Ureter (tissue), 1 donor: ENCODE data around the gene ZNF865. TPM values are rescaled to one million over a fixed set of nuclear protein-coding genes. Genes with fewer than 3 reads are reported as not detected.
A peak's percentile ranks its signal among the peaks of the same experiment; 100 is the strongest.

Source experiments
- DNase-seq: peaks from one replicate; pipeline ENCODE4 v3.0.0-alpha.2; 2020; ENCODE audit warnings: low spot score
- total RNA-seq: library from RNA; stranded (reverse); gene quantifications from one replicate; pipeline ENCODE4 v1.2.4, GENCODE V29; 2023
- donor health status: DM: yes; HTN: yes; CAD: no.

The ZNF865 gene
- total RNA-seq, 1 donor from 2014 or later, result 13.6 TPM

DNA sequence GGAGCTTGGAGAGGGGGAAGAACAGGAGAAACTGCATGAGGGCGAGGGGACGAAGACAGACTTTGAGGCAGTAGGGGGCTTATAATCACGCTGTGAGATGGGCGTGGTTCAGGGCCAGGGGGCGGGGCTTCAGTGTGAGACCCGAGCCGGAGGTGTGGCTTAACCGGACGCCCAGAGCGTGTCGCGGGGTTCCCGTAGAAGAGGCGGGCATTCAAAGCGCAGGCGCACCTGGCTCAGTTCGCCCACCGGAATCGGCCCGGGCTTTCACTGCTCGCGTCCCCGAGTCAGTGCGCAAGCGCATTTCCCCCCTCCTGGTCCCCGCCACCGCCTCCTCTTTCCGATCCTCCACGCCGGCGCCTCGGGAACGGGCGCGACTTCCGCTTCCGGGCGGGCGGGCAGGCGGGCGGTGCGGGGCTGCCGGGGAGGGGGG is 225 bp upstream of the ZNF865 start:
- peak; percentile 98 for DNase-seq

DNA sequence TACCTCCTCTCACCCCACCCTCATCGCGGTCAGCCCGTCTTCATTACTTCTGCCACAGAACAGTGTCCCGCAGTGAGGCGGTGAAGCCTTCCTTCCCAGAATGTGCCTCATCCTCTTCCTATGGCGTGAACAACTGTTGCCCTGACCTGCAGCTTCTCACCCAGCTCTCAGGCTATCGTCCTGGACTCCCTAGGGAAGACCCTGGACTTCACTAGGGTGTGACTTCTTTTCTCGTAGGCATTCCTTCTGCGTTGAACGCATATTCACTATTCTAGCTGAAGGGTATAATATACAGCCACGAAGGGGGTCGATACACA is 982 bp downstream of the ZNF865 start:
- no peak for DNase-seq

DNA sequence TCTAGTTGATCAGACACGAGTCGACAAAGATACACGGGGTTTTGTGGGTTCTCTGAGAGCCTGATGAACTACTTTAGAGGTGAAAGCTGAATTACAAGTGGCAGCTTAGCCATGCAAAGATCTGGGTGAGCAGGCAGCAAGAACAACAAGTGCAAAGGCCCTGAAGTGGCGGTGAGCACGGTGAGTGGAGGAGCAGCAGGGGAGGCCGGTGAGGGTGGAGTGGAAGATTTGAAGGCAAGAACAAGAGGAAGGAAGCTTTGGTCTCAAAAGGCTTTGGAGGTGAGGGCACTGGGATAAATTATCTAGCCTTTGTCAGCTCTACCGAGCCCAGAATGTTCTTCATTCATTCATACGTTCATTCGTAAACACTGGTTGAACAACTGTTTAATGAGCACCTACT is 1.4 kb downstream of the ZNF865 start:
- DNase-seq, result no peak

DNA sequence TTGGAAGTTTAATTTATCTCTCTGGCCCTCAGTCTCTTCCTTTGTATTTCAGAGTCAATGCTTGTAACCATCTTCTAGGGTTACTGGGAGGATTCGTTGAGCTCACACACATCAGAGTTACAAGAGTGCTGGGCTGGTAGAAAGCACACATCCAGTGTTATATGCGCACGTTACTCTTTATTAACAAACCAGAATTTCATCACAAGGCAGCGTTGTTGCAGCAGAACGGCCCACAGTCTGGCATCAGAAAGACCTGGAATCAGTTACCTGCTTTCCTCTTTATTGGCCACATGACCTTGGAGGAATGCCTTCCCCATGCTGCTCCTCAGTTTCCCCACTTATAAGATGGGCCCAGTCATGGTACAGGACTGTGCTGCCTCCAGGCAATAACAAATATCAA is 3.9 kb downstream of the ZNF865 start:
- DNase-seq, result no peak

DNA sequence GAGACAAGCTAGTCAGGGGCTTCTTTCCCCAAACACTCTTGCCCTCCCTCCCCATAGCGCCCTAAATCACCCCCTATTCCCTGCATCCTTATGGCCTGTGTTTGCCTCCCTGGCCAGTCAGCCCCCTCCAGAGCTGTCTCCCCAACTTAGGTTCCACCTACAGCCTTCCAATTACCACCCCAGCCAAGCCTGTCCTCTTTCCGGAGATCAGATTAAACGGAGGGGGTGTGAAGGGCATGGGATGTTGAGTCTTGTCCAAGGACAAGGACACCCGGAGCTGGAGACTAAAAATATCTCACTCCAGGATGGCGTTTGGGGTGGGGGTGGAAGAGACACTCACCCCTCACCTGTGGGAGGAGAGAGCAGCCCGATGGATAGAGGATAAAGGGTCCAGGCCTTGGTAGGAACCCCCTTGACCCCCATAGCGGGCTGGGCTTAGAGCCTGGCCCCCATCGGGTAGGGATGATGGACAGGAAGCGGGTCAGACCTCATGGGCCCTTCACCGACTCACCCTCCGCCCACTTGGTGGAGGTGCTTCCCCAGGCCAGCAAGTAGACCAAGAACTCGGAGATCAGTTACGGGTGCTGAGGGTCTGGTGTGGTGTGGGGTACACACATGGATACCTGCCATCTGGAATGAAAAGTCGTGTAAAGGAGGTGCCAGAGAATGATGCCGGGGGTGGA is 6.0 kb downstream of the ZNF865 start:
- no peak for DNase-seq

DNA sequence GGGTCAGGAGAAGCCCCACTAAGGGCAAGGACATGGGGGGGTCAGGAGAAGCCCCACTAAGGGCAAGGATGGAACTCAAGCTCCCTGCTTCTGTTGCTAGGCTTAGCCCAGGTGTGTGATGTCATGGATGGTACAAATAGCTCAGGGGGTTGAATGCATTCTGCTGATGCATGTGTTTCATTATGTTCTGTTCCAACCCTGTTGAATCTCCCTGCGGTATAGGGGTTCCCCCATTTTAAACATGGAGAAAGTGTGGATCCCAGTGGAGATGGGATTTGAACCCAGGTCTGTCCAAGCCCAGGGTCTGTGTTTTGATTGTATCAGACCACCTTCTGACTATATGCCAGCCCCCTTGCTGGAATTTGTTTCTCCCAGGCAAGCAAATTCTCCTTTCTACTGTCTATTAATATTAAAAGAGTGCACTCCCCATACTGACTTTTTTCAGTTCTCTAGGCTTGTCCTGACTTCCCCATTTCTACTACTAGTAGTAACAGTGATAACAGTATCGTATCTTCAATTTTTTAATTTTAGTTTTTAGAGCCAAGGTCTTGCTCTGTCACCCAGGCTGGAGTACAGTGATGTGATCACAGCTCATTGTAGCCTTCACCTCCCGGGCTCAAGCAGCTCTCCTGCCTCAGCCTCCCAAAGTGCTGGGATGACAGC is 6.7 kb downstream of the ZNF865 start:
- DNase-seq, result no peak

DNA sequence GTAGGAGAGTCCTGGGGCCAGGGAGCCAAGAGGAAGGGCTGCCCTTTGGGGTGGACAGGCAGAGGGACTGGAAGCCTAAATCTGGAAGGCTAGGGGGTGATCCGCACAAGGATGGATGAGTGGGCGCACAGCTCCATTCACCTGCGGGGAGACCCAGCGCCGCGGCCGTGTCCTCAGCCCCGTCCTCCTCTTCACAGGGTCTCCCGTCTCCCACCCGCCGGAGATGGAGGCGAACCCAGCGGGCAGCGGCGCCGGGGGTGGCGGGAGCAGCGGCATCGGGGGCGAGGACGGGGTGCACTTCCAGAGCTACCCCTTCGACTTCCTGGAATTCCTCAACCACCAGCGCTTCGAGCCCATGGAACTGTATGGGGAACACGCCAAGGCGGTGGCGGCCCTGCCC is 7.9 kb downstream of the ZNF865 start:
- no peak for DNase-seq

DNA sequence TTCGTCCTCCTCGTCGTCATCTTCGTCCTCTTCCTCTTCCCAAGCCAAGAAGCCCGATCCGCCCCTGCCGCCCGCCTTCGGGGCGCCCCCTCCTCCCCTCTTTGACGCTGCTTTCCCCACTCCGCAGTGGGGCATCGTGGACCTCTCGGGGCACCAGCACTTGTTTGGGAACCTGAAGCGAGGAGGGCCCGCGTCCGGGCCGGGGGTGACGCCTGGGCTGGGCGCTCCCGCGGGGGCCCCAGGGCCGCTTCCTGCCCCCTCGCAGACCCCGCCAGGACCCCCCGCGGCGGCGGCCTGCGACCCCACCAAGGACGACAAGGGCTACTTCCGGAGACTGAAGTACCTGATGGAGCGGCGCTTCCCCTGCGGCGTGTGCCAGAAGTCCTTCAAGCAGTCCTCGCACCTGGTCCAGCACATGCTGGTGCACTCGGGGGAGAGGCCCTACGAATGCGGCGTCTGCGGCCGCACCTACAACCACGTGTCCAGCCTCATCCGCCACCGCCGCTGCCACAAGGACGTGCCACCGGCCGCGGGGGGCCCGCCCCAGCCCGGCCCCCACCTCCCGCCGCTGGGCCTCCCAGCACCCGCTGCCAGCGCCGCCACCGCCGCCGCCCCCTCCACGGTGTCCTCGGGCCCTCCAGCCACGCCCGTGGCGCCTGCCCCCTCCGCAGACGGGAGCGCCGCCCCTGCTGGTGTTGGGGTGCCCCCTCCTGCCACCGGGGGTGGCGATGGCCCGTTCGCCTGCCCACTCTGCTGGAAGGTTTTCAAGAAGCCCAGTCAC is 8.7 kb downstream of the ZNF865 start:
- DNase-seq, result no peak

DNA sequence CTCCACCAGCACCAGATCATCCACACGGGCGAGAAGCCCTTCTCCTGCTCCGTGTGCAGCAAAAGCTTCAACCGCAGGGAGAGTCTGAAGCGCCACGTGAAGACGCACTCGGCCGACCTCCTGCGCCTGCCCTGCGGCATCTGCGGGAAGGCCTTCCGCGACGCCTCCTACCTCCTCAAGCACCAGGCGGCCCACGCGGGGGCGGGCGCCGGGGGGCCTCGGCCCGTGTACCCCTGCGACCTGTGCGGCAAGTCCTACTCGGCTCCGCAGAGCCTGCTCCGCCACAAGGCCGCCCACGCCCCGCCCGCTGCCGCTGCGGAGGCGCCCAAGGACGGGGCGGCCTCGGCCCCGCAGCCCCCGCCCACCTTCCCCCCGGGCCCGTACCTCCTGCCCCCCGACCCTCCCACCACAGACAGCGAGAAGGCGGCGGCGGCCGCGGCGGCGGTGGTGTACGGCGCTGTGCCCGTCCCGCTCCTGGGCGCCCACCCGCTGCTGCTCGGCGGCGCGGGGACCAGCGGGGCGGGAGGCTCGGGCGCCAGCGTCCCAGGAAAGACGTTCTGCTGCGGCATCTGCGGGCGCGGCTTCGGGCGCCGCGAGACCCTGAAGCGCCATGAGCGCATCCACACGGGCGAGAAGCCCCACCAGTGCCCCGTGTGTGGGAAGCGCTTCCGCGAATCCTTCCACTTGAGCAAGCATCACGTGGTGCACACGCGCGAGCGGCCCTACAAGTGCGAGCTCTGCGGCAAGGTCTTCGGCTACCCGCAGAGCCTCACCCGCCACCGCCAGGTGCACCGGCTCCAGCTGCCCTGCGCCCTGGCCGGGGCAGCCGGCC is 9.5 kb downstream of the ZNF865 start:
- DNase-seq, result no peak

DNA sequence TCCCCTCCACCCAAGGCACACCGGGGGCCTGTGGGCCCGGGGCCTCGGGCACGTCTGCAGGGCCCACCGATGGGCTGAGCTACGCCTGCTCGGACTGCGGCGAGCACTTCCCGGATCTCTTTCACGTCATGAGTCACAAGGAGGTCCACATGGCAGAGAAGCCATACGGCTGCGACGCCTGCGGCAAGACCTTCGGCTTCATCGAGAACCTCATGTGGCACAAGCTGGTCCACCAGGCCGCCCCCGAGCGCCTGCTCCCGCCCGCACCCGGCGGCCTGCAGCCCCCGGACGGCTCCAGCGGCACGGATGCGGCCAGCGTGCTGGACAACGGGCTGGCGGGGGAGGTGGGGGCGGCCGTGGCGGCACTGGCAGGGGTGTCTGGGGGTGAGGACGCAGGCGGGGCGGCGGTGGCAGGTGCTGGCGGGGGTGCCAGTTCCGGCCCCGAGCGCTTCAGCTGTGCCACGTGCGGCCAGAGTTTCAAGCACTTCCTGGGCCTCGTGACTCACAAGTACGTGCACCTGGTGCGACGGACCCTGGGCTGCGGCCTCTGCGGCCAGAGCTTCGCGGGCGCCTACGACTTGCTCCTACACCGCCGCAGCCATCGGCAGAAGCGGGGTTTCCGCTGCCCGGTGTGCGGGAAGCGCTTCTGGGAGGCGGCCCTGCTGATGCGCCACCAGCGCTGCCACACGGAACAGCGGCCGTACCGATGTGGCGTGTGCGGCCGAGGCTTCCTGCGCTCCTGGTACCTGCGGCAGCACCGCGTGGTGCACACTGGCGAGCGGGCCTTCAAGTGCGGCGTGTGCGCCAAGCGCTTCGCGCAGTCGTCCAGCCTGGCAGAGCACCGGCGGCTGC is 10.3 kb downstream of the ZNF865 start:
- DNase-seq, result no peak

DNA sequence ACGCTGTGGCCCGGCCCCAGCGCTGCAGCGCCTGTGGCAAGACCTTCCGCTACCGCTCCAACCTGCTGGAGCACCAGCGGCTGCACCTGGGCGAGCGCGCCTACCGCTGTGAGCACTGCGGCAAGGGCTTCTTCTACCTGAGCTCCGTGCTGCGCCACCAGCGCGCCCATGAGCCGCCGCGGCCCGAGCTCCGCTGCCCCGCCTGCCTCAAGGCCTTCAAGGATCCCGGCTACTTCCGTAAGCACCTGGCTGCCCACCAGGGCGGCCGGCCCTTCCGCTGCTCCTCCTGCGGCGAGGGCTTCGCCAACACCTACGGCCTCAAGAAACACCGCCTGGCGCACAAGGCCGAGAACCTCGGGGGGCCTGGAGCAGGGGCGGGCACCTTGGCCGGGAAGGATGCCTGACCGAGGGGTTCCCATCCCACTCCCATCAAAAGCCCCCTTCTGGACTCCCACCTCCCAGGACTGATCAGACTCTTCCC is 11.0 kb downstream of the ZNF865 start:
- DNase-seq, result no peak

DNA sequence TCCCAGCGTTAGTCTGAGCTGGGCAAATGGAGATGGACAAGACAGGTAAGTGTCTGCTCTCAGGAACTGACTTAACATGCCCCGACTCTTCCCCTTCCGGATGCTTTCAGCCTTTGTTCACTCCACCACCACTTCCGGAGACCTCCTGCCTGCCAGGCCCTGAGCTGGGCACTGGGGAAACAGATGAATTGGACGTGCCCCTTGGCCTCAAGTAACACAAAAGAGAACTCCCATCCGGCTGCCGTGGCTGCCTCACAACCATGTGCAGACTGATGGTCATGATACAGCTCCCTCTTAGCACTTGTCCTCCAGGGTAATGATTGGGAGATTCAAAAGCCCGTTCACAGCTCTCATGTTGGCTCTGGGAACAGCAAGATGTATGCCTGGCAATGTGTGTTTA is 12.0 kb downstream of the ZNF865 start:
- no peak for DNase-seq

DNA sequence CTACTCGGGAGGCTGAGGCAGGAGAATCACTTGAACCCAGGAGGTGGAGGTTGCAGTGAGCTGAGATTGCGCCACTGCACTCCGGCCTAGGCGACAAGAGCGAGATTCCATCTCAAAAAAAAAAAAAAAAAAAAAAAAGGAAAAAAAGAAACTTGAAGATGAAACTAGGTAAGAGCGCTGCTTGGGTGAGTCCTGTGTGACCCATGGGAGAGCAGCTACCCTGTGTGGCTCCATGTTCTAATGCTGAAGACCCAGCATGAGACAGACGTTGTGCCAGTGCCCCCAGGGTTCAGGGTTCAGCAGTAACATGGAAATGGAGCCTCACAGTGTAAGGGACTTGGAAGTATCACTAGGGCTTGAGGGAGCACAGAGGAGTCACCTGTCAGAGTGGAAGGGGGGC is 13.0 kb downstream of the ZNF865 start:
- DNase-seq, result no peak

DNA sequence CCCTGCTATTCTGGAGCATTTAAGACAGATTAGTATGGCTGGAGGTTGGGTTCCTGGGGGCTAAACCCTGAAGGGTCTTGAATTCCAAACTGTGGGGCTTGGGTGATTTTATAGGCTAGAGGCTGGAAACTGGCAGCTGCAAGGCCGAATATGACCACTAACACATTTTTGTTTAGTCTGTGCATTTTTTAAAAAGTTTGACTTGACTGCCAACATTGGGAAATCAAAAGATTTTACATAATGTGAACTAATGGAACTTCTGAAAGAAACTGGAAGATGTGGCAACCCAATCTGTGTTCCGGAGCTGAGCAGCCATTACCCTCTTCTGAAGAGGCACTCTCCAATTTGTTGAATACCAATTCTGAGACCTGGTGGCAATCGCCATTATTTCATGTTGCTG is 13.8 kb downstream of the ZNF865 start:
- DNase-seq, result no peak

DNA sequence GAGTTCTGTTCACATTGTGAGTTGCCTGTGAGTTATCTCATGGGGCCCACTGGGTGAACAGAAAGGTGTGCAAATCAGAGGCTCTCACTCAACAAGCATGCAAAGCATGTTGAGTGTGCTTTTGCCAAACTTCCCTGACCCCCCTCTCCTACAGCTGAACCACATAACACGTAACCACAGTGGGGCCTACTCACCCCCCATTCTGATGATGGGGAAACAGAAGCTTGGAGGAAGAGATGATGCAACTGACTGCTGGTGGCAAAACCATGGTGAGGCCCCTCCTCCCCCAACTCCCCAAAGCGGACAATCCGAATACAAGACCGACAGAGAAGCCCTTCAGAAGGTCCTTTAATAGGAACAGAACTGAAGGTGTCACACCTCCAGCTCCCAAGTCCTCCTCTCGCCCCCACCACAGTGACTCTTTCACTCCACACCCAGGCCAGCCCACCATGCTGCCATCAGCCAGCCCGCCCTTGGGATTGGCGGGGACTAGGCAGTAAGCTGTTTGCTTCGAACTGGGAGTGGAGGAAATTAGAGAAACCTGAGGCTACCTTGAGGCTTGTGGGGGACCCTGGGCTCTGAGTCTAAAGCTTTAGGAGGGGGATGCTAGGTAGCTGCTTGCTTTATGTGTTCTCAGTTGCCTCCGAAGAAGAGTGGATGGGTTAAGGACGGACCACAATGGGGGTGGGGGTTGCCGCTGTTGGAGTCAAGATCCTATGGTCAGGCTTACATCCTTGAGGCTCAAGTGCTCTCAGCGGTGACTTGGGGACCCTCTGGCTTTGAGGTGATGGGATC is 15.2 kb downstream of the ZNF865 start:
- DNase-seq, result no peak

DNA sequence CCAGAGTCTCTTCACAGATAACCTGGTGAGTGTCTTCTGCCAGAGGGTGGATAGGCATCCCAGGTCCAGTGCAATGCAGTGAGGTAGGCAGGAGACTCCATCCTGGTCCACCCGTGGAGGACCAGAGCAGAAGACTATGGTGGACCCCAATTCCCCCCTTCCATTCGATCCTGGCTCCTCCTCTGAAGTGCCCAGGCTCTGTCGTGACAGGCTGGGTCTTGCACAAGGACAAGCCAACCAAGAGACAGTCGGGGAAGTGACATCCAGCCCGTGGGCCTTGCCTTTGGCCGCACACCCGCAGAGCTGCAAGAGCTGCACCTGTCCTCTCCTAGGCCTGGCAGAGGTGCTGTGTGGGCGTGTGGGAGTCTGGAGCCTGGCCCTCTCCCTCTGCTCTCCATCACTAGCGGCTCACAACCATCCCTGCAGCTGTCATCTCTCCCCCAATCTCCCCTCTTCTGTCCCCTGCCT is 15.8 kb downstream of the ZNF865 start:
- no peak for DNase-seq

DNA sequence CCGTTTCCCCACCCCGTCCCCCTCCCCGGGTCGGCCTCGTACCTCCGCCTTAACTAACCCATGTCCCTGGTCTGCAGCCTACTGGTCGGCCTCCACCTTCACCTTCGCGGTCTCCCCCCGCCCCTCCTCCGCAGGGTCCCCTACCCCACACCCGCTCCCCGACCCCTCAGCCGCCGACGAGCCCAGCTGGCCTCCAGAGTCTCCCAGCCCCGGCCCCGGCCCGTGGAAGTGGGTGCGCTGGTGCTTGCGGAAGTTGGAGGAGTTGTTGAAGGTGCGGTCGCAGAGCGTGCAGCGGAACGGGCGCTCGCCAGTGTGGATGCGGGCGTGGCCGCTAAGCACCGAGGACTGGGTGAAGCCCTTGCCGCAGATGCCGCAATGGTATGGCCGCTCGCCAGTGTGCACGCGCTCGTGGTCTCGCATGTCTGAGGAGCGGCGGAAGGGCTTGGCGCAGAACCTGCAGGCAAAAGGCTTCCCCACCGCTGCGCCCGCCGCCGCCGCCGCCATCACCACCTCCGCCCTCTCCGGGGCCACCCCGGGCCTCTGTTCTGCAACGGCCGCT is 16.3 kb downstream of the ZNF865 start:
- no peak for DNase-seq

DNA sequence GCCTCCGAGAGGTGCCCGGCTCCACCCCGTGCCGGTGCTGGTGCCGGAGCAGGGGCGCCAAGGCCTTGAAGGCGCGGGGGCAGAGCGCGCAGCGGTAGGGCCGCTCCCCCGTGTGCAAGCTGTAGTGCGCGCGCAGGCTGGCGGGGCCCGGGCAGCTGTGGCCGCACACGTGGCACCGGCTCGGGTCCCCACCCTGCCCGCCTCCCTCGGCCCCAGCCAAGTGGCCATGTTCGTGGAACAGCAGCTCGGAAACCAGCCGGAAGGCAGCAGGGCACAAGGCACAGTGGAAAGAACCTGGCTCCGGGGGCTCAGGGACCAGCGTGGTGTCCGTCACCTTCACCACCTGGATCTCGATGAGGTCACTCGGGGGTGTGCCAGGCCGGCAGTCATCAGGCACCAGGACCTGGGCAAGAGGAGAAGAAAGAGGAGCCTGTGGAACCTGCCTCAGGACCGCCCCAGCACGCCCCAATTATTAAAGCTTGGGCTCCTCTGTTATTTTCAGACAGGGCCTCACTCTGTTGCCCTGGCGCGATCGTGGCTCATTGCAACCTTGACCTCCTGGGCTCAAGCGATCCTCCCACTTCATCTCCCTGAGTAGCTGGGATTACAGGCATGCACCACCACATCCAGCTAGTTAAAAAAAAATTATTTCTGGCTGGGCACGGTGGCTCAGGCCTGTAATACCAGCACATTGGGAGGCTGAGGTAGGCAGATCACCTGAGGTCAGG is 17.0 kb downstream of the ZNF865 start:
- no peak for DNase-seq

DNA sequence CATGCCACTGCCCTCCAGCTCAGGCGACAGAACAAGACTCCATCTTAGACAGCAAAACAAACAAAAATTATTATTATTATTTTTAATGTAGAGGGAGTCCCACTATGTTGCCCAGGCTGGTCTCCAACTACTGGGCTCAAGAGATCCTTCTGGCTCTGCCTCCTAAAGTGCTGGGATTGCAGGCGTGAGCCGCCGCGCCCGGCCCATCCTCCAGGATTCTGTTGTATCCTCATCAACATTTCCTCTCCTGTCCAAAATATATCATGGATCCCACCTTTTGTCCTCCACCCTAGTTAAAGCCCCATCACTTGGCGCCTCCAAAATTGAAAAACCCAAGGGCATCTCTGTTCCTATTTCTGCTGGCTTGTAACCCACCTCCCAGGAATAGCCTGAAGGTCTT is 17.7 kb downstream of the ZNF865 start:
- DNase-seq, result no peak
